HG03558 (cell line): Measurements from ENCODE around the gene MGLL.

Experiments
- ATAC-seq: cut with Tn5 transposase; IDR thresholded peaks from one replicate; pipeline ENCODE4 v1.9.1; 2021; ENCODE audit warnings: moderate number of reproducible peaks; ENCODE audit not compliant: unreplicated experiment; ENCODE audit errors: extremely low read depth

Gene MGLL

DNA sequence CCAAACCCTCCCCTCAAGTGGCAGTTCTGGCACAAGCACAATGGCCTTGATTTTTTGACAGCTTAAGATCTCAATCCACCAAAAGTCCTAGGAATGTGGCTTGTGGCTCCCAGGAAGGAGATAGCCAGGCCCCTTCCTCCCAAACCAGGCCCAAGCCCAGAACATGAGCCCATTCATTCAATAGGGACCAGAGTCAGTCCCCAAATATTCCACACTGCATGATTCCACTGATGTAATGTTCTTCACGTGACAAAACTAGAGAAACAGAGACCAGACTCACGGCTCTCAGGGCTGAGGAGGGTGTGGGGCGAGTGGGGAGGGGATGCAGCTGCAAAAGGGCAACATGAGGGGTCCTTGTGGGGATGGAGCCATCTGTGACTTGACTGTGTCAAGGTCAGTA lies 124.0 kb downstream of the MGLL start:
- ATAC-seq, result no peak

- no peak for ATAC-seq
Observed at GRCh38 chr3:127697551-127698240, 124.6 kb downstream of the MGLL start.

DNA sequence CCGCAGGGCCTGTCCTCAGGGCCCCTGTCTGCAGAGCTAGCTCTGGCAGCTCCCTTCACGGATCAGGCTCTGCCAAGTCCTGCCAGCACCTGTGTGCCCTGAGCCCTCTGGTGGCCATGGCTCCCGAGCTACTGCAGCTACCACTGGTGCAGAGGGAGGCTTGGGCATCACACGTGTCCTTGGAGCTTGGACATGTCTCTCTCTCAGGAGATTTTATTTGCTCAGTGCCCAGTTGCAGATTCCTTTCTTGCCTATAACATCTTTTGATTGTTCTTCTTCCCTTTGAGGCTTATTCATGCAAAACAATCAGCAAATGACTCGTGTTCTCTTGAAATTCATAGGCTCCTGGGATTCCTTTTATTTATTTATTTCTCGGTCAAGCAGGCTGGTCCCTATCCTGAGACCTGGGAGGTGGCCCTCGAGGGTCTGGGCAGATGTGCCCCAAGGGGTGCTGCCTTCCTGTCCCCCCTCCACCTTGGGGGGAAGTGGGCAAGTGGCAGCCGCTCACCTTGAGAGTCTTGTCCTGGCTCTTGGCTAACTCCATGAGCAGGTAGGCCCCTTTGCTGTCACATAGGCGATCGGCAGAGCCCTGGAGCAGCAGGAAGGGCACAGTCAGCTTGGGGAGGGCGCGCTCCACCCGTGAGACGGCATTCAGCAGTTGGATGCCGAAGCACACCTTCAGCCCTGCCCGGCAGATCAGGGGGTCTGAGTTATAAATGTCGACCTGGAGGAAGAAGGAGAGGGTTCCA lies 127.7 kb downstream of the MGLL start:
- ATAC-seq, result no peak

- no peak for ATAC-seq
Observed at GRCh38 chr3:127693336-127693843, 128.9 kb downstream of the MGLL start.

DNA sequence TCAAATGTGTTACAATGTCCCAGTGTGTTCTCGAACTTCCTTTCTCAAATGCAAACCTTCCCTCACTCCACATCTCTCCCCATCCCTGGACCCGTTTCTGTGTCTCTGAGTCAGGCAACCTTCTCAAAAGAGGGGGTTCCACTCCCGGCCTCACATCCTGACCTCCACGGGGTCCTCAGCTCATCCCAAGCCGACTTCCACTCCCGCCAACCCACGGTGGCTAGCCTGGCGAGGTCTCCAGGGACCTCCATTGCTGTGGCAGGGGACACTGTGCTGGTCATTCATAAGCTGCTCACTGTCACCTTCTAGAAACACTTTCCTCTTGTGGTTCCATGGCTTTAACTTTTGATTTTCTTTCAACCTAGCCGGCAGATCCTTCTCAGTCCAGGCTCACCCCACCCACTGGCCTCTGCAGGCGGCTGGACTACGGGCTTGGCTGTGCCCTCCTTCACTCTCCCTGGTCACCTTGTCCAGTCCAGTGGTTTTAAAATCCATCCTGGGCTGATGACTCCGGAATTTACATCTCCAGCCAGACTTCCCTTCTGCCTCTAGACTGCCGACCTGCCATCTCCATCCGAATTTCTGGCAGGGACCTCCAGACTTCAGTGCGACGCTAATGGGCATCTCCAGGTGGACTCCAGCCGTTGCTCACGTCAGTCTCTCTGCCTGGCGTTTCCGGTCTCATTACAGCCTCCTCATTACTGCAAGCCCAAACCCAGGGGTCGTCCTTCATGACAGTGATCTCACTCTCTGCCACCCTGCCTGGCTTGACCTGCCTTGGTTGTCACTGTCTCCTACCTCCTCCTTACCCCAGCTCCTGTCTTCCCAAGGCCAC lies 129.6 kb downstream of the MGLL start:
- ATAC-seq, result no peak

- ATAC-seq, result no peak
Observed at GRCh38 chr3:127691974-127692373, 130.3 kb downstream of the MGLL start.

- no peak for ATAC-seq
Observed at GRCh38 chr3:127691489-127691888, 130.8 kb downstream of the MGLL start.

DNA sequence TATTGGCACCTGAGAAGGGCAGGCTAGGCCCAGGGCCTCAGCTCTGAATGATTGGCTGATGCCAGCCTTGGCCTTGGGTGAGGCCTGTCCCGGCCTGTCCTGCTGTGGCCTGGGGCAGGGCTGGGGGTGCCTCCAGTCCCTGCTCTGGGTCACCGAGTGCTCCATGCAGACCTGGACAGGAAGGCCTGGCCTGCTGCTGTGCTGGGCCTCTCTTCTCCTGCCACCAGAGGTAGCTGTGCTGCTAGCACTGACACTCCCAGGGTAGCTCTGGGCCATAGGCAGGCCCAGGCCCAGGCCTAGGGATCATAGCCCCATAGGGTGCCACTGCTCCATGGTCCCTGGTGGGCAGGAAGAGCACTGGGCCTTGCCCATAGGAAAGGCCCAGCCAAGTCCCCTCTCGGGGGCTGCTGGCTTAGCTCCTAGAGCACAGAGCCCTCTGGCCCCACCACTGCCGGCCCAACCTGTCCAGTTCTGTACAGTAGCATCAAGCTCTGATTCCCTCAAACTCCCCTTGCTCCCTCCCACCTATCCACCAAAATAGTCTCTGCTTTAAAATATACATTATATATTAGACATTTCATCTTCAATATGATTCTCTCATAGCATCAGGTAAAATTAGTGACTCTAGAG lies 131.4 kb downstream of the MGLL start:
- no peak for ATAC-seq

DNA sequence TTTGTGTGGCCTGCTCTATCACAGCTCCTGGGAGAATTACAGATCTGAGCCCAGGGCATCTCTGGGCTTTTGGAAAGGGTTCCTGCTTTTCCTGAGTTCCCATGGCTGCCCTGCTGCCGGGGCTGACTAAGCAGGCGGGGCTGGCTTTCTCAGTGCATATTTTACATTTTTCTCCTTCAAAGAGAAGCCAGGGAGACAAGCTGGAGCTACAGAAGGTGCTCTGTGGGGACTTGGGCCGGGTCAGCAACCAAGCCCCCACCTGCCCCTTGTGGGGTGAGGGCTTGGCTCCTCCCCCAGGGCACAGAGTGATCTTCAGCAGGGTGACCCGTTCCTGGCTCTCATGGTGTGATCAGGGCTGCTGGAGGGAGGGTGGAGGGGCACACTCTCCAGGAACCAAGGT lies 132.2 kb downstream of the MGLL start:
- ATAC-seq, result no peak

GRCh38 chr3:127689266-127689860 lies 133.0 kb downstream of the MGLL start:
- no peak for ATAC-seq

- ATAC-seq, result no peak
Observed at GRCh38 chr3:127688416-127689265, 133.7 kb downstream of the MGLL start.

DNA sequence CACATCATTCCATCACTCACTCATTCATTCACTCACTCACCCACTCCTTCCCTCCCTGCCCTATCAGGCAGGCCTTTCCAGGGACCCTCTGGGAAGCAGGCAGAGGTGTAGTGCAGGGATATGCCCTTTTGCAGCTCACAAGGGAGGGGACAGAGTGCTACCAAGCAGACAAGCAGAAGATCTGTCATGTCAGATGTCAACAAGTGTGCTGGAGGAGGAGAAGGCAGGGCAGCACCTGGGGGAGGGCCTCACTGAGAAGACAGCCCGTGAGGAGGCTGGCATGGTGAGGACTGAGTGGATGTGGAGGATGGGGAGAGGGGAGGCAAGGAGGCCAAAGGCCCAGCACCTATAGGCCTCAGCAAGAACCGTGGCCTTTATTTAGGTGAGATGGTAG lies 134.3 kb downstream of the MGLL start:
- ATAC-seq, result no peak

DNA sequence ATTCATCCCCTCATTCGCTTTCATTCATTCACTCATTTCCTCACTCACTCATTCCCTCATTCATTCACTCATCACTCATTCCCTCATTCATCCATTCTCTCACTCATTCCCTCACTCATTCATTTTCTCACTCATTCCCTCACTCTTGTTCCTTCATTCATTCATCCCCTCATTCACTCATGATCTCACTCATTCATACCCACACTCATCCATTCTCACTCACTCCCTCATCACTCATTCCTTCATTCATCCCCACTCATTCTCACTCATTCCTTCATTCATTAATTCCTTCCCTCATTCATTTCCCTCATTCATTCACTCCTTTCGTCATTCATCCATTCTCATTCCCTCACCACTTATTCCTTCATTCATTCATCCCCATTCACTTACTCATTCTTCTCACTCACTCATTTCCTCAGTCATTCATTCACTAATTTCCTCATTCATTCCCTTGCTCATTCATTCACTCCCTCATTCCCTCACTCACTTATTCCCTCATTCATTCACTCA lies 135.0 kb downstream of the MGLL start:
- no peak for ATAC-seq

DNA sequence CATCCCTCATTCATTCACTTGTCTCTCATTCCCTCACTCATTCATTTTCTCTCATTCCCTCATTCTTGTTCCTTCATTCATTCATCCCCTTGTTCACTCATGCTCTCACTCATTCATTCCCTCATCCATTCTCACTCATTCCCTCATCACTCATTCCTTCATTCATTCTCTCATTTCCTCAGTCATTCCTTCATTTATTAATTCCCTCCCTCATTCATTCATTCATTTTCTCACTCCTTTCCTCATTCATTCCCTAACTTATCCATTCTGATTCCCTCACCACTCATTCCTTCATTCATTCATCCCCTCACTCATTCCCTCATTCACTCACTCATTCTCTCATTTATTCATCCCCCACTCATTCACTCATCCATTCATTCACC lies 135.8 kb downstream of the MGLL start:
- no peak for ATAC-seq

- no peak for ATAC-seq
Observed at GRCh38 chr3:127685708-127686511, 136.4 kb downstream of the MGLL start.

GRCh38 chr3:127684871-127685707 lies 137.2 kb downstream of the MGLL start:
- ATAC-seq, result no peak

GRCh38 chr3:127682561-127682960 lies 139.8 kb downstream of the MGLL start:
- ATAC-seq, result no peak
